Measurements from ENCODE around the gene CRYM.
"Not testable (repeated sequence)": the region's sequence is repeated elsewhere in the genome, so short reads cannot be mapped to it uniquely, and the experiment has no call there.

CRYM gene

GRCh38 chr16:21277045-21277926, 804 bp downstream of the CRYM start:
- no peak for DNase-seq

GRCh38 chr16:21276090-21276489, 2.0 kb downstream of the CRYM start:
- no peak for DNase-seq

- no peak for DNase-seq
Observed at GRCh38 chr16:21275529-21275928, 2.6 kb downstream of the CRYM start.

GRCh38 chr16:21274172-21274726, 3.8 kb downstream of the CRYM start:
- no peak for DNase-seq

- DNase-seq: not testable (repeated sequence)
Observed at GRCh38 chr16:21272763-21273162, 5.3 kb downstream of the CRYM start.

- no peak for DNase-seq
Observed at GRCh38 chr16:21272253-21272652, 5.8 kb downstream of the CRYM start.

GRCh38 chr16:21268236-21268635, 9.9 kb downstream of the CRYM start:
- DNase-seq: no peak

GRCh38 chr16:21267298-21267697, 10.8 kb downstream of the CRYM start:
- DNase-seq: no peak

GRCh38 chr16:21265104-21265837, 12.8 kb downstream of the CRYM start:
- no peak for DNase-seq

- no peak for DNase-seq
Observed at GRCh38 chr16:21264571-21265036, 13.5 kb downstream of the CRYM start.

GRCh38 chr16:21263640-21264570, 14.2 kb downstream of the CRYM start:
- DNase-seq: no peak

- no peak for DNase-seq
Observed at GRCh38 chr16:21262779-21263639, 15.1 kb downstream of the CRYM start.

- no peak for DNase-seq
Observed at GRCh38 chr16:21260870-21261791, 17.0 kb downstream of the CRYM start.

GRCh38 chr16:21257284-21257683, 20.8 kb downstream of the CRYM start:
- DNase-seq: no peak

GRCh38 chr16:21256636-21257035, 21.5 kb downstream of the CRYM start:
- no peak for DNase-seq

- DNase-seq: no peak
Observed at GRCh38 chr16:21253470-21253869, 24.6 kb downstream of the CRYM start.

GRCh38 chr16:21250072-21250923, 27.8 kb downstream of the CRYM start:
- DNase-seq: no peak

GRCh38 chr16:21248179-21248578, 29.9 kb downstream of the CRYM start:
- DNase-seq: not testable (repeated sequence)

- no peak for DNase-seq
Observed at GRCh38 chr16:21244518-21245215, 33.4 kb downstream of the CRYM start.
